ENCODE measurements around the gene ZNF335.
"Not testable (repeated sequence)": the region's sequence is repeated elsewhere in the genome, so short reads cannot be mapped to it uniquely, and the experiment has no call there.

ZNF335 gene

DNA sequence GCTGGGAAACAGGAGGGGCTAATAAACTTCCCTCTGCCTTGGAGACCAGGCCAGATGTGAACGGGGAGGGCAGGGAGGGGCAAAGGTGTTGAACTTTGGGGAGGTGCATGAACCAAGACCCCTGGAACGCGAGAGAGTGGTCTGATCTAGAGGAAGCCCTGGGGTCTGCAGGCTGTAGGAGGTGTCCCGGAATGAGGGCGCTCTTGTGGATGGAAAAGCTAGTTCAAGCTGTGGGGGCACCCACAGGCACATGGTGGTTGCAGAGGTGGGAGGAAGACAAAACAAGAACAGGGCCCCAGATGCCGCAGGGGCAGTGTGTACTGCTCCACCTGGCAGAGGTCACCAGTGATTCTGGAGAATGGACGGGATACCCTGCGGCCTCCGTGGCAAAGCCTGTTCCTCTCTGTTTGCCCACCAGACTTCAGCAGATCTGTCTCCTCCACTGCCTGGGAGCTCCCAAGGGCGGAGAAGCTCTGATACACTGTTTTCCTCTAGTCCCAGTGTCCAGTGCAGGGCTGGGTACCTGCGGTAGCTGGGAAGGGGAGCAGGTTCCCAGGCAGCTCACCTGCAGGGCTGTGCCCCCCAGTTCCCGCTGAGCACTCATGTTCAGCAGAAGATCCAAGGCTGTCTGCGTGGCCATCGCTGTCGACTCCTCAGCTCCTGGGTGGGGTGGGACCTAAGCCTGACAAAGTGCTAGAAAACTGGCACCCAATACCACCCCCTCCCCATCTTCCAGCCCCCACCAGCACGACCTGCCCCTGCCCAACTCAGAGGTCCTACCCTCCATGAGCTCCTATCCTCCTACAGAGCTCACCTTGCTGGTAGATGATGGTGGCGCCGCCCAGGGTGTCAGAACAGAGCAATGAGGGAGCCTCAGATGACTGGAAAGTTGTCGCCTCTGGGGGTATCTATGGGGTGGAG is 14.7 kb downstream of the ZNF335 start:
- DNase-seq = peak in 3 of 10 donors; percentile 30 to 69 (median 56)
- intact Hi-C loops (cut with DNase I) = no loop called here

DNA sequence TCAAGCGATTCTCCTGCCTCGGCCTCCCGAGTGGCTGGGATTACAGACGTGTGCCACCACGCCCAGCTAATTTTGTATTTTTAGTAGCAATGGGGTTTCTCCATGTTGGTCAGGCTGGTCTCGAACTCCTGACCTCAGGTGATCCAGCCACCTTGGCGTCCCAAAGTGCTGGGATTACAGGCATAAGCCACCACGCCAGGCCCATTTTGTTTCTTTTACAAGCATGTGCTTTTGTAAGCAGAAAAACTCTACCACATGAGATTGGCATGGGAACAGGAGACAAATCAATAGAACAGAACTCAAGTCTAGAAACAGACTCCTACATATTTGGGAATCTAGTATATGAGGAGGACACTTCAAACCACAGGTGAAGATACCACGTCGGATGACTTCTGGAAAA is 15.7 kb downstream of the ZNF335 start:
- intact Hi-C loops (cut with DNase I) = not testable (repeated sequence)
- DNase-seq = peak in 3 of 10 donors; percentile 46 to 53 (median 52)

- DNase-seq = peak in 3 of 10 donors; percentile 69 to 90 (median 87)
- intact Hi-C loops (cut with DNase I) = no loop called here
These were observed 18.3 kb downstream of the ZNF335 start for GRCh38 chr20:45953672-45954071.

- intact Hi-C loops (cut with DNase I) = no loop called here
- peak in 2 of 10 donors; percentile 20 to 75 for DNase-seq
These were observed 19.1 kb downstream of the ZNF335 start for GRCh38 chr20:45952861-45953260.

GRCh38 chr20:45951925-45952834 is 19.8 kb downstream of the ZNF335 start:
- intact Hi-C loops (cut with DNase I) = no loop called here

GRCh38 chr20:45950330-45950646 is 21.7 kb downstream of the ZNF335 start:
- intact Hi-C loops (cut with DNase I) = no loop called here
- DNase-seq = peak in 1 of 10 donors; percentile 88

More at GRCh38 chr20:45951925-45952834, 19.8 kb downstream of the ZNF335 start:
- peak in 1 of 10 donors; percentile 84 for DNase-seq

GRCh38 chr20:45949542-45950329 is 22.3 kb downstream of the ZNF335 start:
- intact Hi-C loops (cut with DNase I) = no loop called here

GRCh38 chr20:45948742-45949541 is 23.1 kb downstream of the ZNF335 start:
- peak in 1 of 10 donors; percentile 86 for DNase-seq
- intact Hi-C loops (cut with DNase I) = no loop called here

More at GRCh38 chr20:45949542-45950329, 22.3 kb downstream of the ZNF335 start:
- peak in 1 of 10 donors; percentile 70 for DNase-seq

DNA sequence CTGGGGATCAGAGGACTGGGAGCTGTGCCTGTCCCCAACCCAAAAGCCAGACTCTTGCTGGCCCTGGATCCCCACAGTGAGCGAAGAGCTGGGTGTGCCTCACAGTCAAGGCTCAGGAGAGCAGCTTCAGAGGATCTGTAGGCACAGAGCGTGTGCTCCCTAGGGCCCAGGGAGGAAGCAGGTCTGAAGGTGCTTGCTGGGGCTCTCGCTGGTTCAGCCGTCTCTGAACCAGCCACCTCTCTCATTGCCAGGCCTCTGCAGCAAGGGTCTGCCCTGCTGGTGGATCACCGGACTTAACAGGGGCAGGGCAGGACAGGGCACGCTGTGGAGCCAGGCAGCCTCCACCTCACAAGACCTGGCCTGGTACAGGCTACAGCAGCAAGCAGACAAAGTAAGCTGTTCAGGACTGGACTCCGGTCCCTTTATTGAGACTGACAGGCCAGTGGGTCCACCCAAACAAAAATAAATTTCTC is 23.7 kb downstream of the ZNF335 start:
- no peak for DNase-seq
- intact Hi-C loops (cut with DNase I) = no loop called here

DNA sequence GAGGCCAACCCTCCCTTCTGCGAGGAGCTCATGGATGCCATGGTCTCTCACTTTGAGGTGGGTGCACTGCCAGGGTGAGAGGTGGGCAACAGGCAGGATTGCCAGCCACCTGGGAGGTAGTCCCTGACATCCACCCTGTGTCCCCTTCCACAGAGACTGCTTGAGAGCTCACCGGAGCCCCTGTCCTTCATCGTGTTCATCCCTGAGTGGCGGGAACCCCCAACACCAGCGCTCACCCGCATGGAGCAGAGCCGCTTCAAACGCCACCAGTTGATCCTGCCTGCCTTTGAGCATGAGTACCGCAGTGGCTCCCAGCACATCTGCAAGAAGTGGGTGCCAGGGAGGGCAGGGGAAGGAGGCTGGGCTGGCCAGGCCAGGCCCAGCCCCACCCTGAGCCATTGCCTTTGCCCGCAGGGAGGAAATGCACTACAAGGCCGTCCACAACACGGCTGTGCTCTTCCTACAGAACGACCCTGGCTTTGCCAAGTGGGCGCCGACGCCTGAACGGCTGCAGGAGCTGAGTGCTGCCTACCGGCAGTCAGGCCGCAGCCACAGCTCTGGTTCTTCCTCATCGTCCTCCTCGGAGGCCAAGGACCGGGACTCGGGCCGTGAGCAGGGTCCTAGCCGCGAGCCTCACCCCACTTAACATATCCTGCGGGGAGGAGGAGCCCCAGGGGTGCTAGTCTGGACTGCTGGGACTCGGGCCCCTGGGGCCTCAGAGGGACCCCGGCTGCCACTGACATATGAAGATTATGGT is 24.7 kb downstream of the ZNF335 start:
- no peak for DNase-seq
- intact Hi-C loops (cut with DNase I) = no loop called here

GRCh38 chr20:45946149-45946970 is 25.6 kb downstream of the ZNF335 start:
- intact Hi-C loops (cut with DNase I) = no loop called here
- no peak for DNase-seq

- intact Hi-C loops (cut with DNase I) = no loop called here
These were observed 26.3 kb downstream of the ZNF335 start for GRCh38 chr20:45945678-45946148.

GRCh38 chr20:45944965-45945677 is 26.9 kb downstream of the ZNF335 start:
- peak in 1 of 10 donors; percentile 70 for DNase-seq
- intact Hi-C loops (cut with DNase I) = no loop called here

More at GRCh38 chr20:45945678-45946148, 26.3 kb downstream of the ZNF335 start:
- no peak for DNase-seq

- intact Hi-C loops (cut with DNase I) = no loop called here
- peak in 1 of 10 donors; percentile 40 for DNase-seq
These were observed 27.6 kb downstream of the ZNF335 start for GRCh38 chr20:45944151-45944964.

- peak in 1 of 10 donors; percentile 11 for DNase-seq
- intact Hi-C loops (cut with DNase I) = no loop called here
These were observed 28.4 kb downstream of the ZNF335 start for GRCh38 chr20:45943613-45944012.

DNA sequence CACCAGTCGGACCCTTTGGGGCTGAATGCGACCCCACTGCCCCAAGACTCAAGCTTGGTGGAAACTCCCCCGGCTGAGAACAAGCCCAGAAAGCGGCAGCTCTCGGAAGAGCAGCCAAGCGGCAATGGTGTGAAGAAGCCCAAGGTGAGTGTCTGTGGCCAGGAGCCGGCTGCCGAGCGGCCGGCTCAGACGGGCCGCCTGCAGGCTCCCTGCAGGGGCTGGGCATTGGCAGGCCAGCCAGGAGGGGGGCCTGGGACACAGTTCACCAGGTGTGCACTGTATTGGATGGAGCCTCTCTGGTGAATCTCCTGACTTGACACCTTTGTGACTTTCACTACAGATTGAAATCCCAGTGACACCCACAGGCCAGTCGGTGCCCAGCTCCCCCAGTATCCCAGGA is 31.5 kb downstream of the ZNF335 start:
- DNase-seq = peak in 1 of 10 donors; percentile 35
- intact Hi-C loops (cut with DNase I) = no loop called here

All from posterior cingulate gyrus (tissue), 11 donors.